H1 (cell line): ENCODE data around the gene HMGB3. TPM values are rescaled to one million over a fixed set of nuclear protein-coding genes. Genes with fewer than 3 reads are reported as not detected.
"Not testable (repeated sequence)": the region's sequence is repeated elsewhere in the genome, so short reads cannot be mapped to it uniquely, and the experiment has no call there.

Experiments
- CTCF ChIA-PET: fragments of 300-600 bp; sonication (Branson Sonifier 250); formaldehyde crosslinking; loops from one replicate; lab custom pipeline; 2021; ENCODE audit not compliant: partially characterized antibody; lab: Charles Lee
- POLR2A ChIA-PET: fragments of 300-600 bp; sonication (Branson Sonifier 250); formaldehyde crosslinking; loops from one replicate; lab custom pipeline; 2021; ENCODE audit warnings: inconsistent platforms; ENCODE audit not compliant: partially characterized antibody; lab: Charles Lee
- DNase-seq, 2 experiments: peaks; one replicate each; pipeline versions ENCODE4 v3.0.0 to v3.0.0-alpha.2; 2010 to 2022; ENCODE audit warnings: low spot score in 2 of 2, low read depth in 1 of 2, mixed read lengths in 1 of 2
- FAIRE-seq: peaks from 2 replicates; lab custom pipeline; 2011; peaks lifted over from hg19 to GRCh38; lab: Jason Lieb, UNC
- H2AFZ ChIP-seq: 2 replicates; pipeline ENCODE4 v1.8.1; 2012; ENCODE audit warnings: low read length, inconsistent platforms
- H2AK5ac ChIP-seq: 2 replicates; pipeline ENCODE4 v1.6.1; 2013; ENCODE audit warnings: low read depth, low read length
- H2BK120ac ChIP-seq: replicated peaks from 2 replicates; pipeline ENCODE3; 2013; ENCODE audit warnings: low read depth, low read length, inconsistent platforms
- H2BK12ac ChIP-seq: 2 replicates; pipeline ENCODE4 v1.6.1; 2013; ENCODE audit warnings: low read depth, low read length
- H2BK15ac ChIP-seq: 2 replicates; pipeline ENCODE4 v1.6.1; 2013; ENCODE audit warnings: low read length
- H2BK20ac ChIP-seq: 2 replicates; pipeline ENCODE4 v1.6.1; 2013; ENCODE audit warnings: low read length
- H2BK5ac ChIP-seq: 2 replicates; pipeline ENCODE4 v1.6.1; 2013; ENCODE audit warnings: low read depth, low read length
- H3K14ac ChIP-seq: 2 replicates; pipeline ENCODE4 v1.6.1; 2013; ENCODE audit warnings: inconsistent platforms; ENCODE audit not compliant: insufficient read length
- H3K18ac ChIP-seq: 2 replicates; pipeline ENCODE4 v1.6.1; 2013; ENCODE audit warnings: low read length; ENCODE audit errors: extremely low read depth
- H3K23ac ChIP-seq: 2 replicates; pipeline ENCODE4 v1.6.1; 2013; ENCODE audit warnings: inconsistent platforms; ENCODE audit not compliant: insufficient read length
- H3K23me2 ChIP-seq: 2 replicates; pipeline ENCODE4 v1.6.1; 2013; ENCODE audit warnings: low read depth, low read length
- H3K27ac ChIP-seq: 2 replicates; pipeline ENCODE4 v1.6.1; 2011; ENCODE audit warnings: low read depth, low read length, inconsistent platforms
- H3K27me3 ChIP-seq, 4 experiments: replicated peaks in 1 of 4; 1 replicate in 1 of 4; 2 replicates in 3 of 4; pipeline versions ENCODE4 v1.6.1 to v1.8.1; 2011 to 2013; ENCODE audit warnings: low read length in 3 of 4, mild to moderate bottlenecking in 3 of 4, inconsistent platforms in 2 of 4, mixed read lengths in 2 of 4, moderate library complexity in 1 of 4; ENCODE audit not compliant: control insufficient read depth in 3 of 4, insufficient read depth in 3 of 4; ENCODE audit errors: extremely low read depth in 1 of 4
- H3K36me3 ChIP-seq, 4 experiments: 2 replicates each; pipeline versions ENCODE4 v1.6.1 to v1.8.1; 2011 to 2013; ENCODE audit warnings: mild to moderate bottlenecking in 4 of 4, low read length in 3 of 4, moderate library complexity in 2 of 4, control low read depth in 1 of 4, inconsistent platforms in 1 of 4; ENCODE audit not compliant: insufficient read depth in 4 of 4, control insufficient read depth in 2 of 4
- H3K4ac ChIP-seq: replicated peaks from 2 replicates; pipeline ENCODE3; 2013; ENCODE audit warnings: low read length, low read depth, mixed read lengths, inconsistent platforms; ENCODE audit not compliant: insufficient read length
- H3K4me1 ChIP-seq, 4 experiments: replicated peaks in 1 of 4; 1 replicate in 1 of 4; 2 replicates in 3 of 4; pipeline versions ENCODE4 v1.6.1 to v1.8.1; 2011 to 2013; ENCODE audit warnings: low read length in 3 of 4, inconsistent platforms in 2 of 4, mixed read lengths in 1 of 4; ENCODE audit not compliant: insufficient read depth in 4 of 4, control insufficient read depth in 3 of 4
- H3K4me2 ChIP-seq, 2 experiments: 2 replicates each; pipeline versions ENCODE4 v1.6.1 to v1.8.1; 2011 to 2013; ENCODE audit warnings: low read depth in 2 of 2, low read length in 2 of 2, control low read depth in 1 of 2, inconsistent platforms in 1 of 2, mild to moderate bottlenecking in 1 of 2; ENCODE audit not compliant: insufficient read depth in 1 of 2
- H3K4me3 ChIP-seq, 4 experiments: fragments of 200-600, 300-600 bp in 1 of 4; sonication (generic), shearing (Covaris generic), sonication (Bioruptor Twin) in 1 of 4; 2 replicates each; pipeline versions ENCODE4 v1.5.1 to v1.8.1; 2011 to 2016; ENCODE audit warnings: low read length in 4 of 4, low read depth in 3 of 4, control low read depth in 2 of 4, inconsistent platforms in 2 of 4, mild to moderate bottlenecking in 2 of 4, mixed read lengths in 1 of 4, moderate library complexity in 1 of 4; ENCODE audit not compliant: insufficient read depth in 2 of 4; ENCODE audit errors: extremely low read depth in 1 of 4
- H3K56ac ChIP-seq: replicated peaks from 2 replicates; pipeline ENCODE3; 2013; ENCODE audit warnings: low read depth, mild to moderate bottlenecking, mixed read lengths, low read length, inconsistent platforms; ENCODE audit not compliant: insufficient read length
- H3K79me1 ChIP-seq: 2 replicates; pipeline ENCODE4 v1.6.1; 2013; ENCODE audit warnings: low read depth, low read length, control low read depth
- H3K79me2 ChIP-seq, 2 experiments: 2 replicates each; pipeline versions ENCODE4 v1.6.1 to v1.8.1; 2012 to 2013; ENCODE audit warnings: low read length in 2 of 2, mild to moderate bottlenecking in 2 of 2, inconsistent platforms in 1 of 2; ENCODE audit not compliant: insufficient read depth in 2 of 2, control insufficient read depth in 1 of 2
- H3K9ac ChIP-seq, 4 experiments: replicated peaks in 1 of 4; 1 replicate in 1 of 4; 2 replicates in 3 of 4; pipeline versions ENCODE4 v1.6.1 to v1.8.1; 2011 to 2013; ENCODE audit warnings: low read depth in 3 of 4, low read length in 3 of 4, control low read depth in 2 of 4, mild to moderate bottlenecking in 2 of 4, moderate library complexity in 2 of 4, inconsistent platforms in 1 of 4; ENCODE audit errors: extremely low read depth in 1 of 4
- H3K9me3 ChIP-seq, 2 experiments: 2 replicates each; pipeline versions ENCODE4 v1.6.1 to v1.8.1; 2012 to 2013; ENCODE audit warnings: mild to moderate bottlenecking in 2 of 2, moderate library complexity in 2 of 2, control low read depth in 1 of 2, inconsistent platforms in 1 of 2, low read depth in 1 of 2, low read length in 1 of 2, mixed read lengths in 1 of 2; ENCODE audit not compliant: insufficient read depth in 2 of 2
- H4K20me1 ChIP-seq, 2 experiments: replicated peaks in 1 of 2; 2 replicates each; pipeline versions ENCODE3 to v1.8.1; 2011 to 2013; ENCODE audit warnings: inconsistent platforms in 2 of 2, low read length in 2 of 2, mild to moderate bottlenecking in 1 of 2; ENCODE audit not compliant: insufficient read depth in 2 of 2, control insufficient read depth in 1 of 2
- H4K5ac ChIP-seq: 2 replicates; pipeline ENCODE4 v1.6.1; 2013; ENCODE audit warnings: low read length, low read depth, mixed read lengths, inconsistent platforms; ENCODE audit not compliant: insufficient read length
- H4K8ac ChIP-seq: 2 replicates; pipeline ENCODE4 v1.8.0; 2013; ENCODE audit warnings: mild to moderate bottlenecking, moderate library complexity, low read length, inconsistent platforms; ENCODE audit not compliant: insufficient read depth; ENCODE audit errors: extremely low read depth
- H4K91ac ChIP-seq: replicated peaks from 2 replicates; pipeline ENCODE3; 2013; ENCODE audit warnings: low read length, mixed read lengths, inconsistent platforms; ENCODE audit not compliant: insufficient read length
- CHD1 ChIP-seq: IDR thresholded peaks from 2 replicates; pipeline ENCODE4 v1.6.1; 2012; ENCODE audit warnings: low read depth, low read length, improper control_type of control experiment
- EGR1 ChIP-seq: IDR thresholded peaks from 2 replicates; pipeline ENCODE4 v1.6.1; 2011; ENCODE audit warnings: low read depth, low read length, borderline replicate concordance
- GTF2F1 ChIP-seq: IDR thresholded peaks from 2 replicates; pipeline ENCODE4 v1.6.1; 2012; ENCODE audit warnings: low read depth, low read length, improper control_type of control experiment, borderline replicate concordance
- SP4 ChIP-seq: IDR thresholded peaks from 2 replicates; pipeline ENCODE4 v1.6.1; 2012; ENCODE audit warnings: low read length, inconsistent platforms
- SUZ12 ChIP-seq: fragments of 200-600 bp; sonication (generic); IDR thresholded peaks from 2 replicates; pipeline ENCODE4 v1.6.1; 2012; ENCODE audit warnings: mild to moderate bottlenecking, inconsistent platforms, low read length, moderate library complexity, mixed read lengths
- USF2 ChIP-seq: IDR thresholded peaks from 2 replicates; pipeline ENCODE4 v1.6.1; 2011; ENCODE audit warnings: low read length, improper control_type of control experiment
- YY1 ChIP-seq: IDR thresholded peaks from 2 replicates; pipeline ENCODE4 v1.6.1; 2011; ENCODE audit warnings: low read depth, mild to moderate bottlenecking, low read length
- WGBS, 2 experiments: shearing (Covaris generic) in 1 of 2; methylation state at CpG; one replicate each; pipeline versions ENCODE4 v1.1.6 to v1.1.7; 2013 to 2015; ENCODE audit warnings: low lambda C conversion rate in 2 of 2, mixed read lengths in 2 of 2, inconsistent platforms in 1 of 2, low coverage in 1 of 2, missing lambda C conversion rate in 1 of 2; ENCODE audit not compliant: insufficient replicate concordance in 2 of 2, insufficient coverage in 1 of 2, insufficient read length in 1 of 2; ENCODE audit errors: extremely low coverage in 1 of 2, missing lambda C conversion rate in 1 of 2; 5-methylcytosine and 5-hydroxymethylcytosine counted together
- polyA plus RNA-seq, 7 experiments: library from polyadenylated mRNA; depleted of rRNA in 3 of 7; stranded (reverse) in 5 of 7; unstranded in 2 of 7; fragments of >200 nt in 5 of 7; fragments of 200-250 nt in 2 of 7; gene quantifications; 1 replicate in 5 of 7; 2 replicates in 1 of 7; 4 replicates in 1 of 7; pipeline versions ENCODE4 v1.2.1 to v1.2.3, GENCODE V29; 2011 to 2013; ENCODE audit warnings: missing spikeins in 2 of 7, mixed read lengths in 2 of 7
- total RNA-seq: library from RNA; stranded (reverse); fragmentation: NEBNext Ultra II Directional; extraction: Animal tissue kit (Norgen Biotek cat#: 25700); gene quantifications from 2 replicates; pipeline ENCODE4 v1.2.1, GENCODE V29; 2021

Gene HMGB3
- total and polyA plus RNA-seq, 2 of the 8 experiments (the other 6 are each of a cell fraction or from before 2014, with no cell fraction given): 55.8 to 346 TPM

GRCh38 chrX:150961631-150962030 lies 21.5 kb upstream of the HMGB3 start (continued):
- no peak for TF ChIP-seq GTF2F1
- no peak for TF ChIP-seq YY1
- no peak for TF ChIP-seq SUZ12
- no peak for TF ChIP-seq EGR1
- TF ChIP-seq SP4: no peak
- TF ChIP-seq USF2: no peak
- TF ChIP-seq CHD1: no peak

DNA sequence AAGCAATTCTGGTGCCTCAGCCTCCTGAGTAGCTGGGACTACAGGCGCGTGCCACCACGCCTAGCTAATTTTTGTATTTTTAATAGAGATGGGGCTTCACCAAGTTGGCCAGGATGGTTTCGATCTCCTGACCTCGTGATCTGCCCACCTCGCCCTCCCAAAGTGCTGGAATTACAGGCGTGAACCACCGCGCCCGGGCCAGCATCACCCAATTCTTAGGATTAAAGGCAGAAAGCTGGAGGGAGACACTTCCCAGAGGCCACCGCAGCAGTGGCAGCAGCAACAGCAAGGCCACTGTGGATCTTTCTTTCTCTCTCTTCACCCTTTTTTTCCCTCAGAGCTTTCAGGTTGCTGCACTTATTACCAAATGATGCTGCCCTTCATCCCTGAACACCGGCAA lies 18.7 kb upstream of the HMGB3 start:
- not testable (repeated sequence) for FAIRE-seq

More for the DNA sequence above, 18.7 kb upstream of the HMGB3 start:
- not testable (repeated sequence) for H2AK5ac ChIP-seq, H3K4ac ChIP-seq, H3K27me3 ChIP-seq, H3K4me3 ChIP-seq, H3K4me1 ChIP-seq, H2BK5ac ChIP-seq, H2AFZ ChIP-seq, H3K23me2 ChIP-seq, H3K23ac ChIP-seq, H2BK12ac ChIP-seq, H4K5ac ChIP-seq, H3K4me2 ChIP-seq, H3K14ac ChIP-seq, H4K20me1 ChIP-seq, H3K27ac ChIP-seq, H3K36me3 ChIP-seq, DNase-seq, H4K91ac ChIP-seq, H2BK120ac ChIP-seq, H3K9me3 ChIP-seq, H2BK20ac ChIP-seq, H2BK15ac ChIP-seq, H3K56ac ChIP-seq, H3K79me1 ChIP-seq, H3K9ac ChIP-seq, H3K18ac ChIP-seq, H4K8ac ChIP-seq, H3K79me2 ChIP-seq
- POLR2A ChIA-PET: interaction anchor here (0.7 to 1.7 kb wide), 3 partner anchors 25 to 139 kb away, joined by 3 to 8 read pairs (median 3); no protein-coding TSS in a partner anchor
- CTCF ChIA-PET: interaction anchor here (0.6 to 1.5 kb wide), 4 partner anchors 83 to 759 kb away, joined by 3 read pairs; no protein-coding TSS in a partner anchor
- 100% methylated on average over 5 of the region's 12 CpGs; no CpG with 5 or more reads in 1 of the 2 experiments for WGBS, 2 experiments
